GM21423 (cell line): ENCODE results near the gene APPL2.
"Not testable (repeated sequence)": the region's sequence is repeated elsewhere in the genome, so short reads cannot be mapped to it uniquely, and the experiment has no call there.

Experiments
- ATAC-seq: cut with Tn5 transposase; IDR thresholded peaks from one replicate; pipeline ENCODE4 v1.9.1; 2021; ENCODE audit warnings: mild to moderate bottlenecking, moderate library complexity; ENCODE audit not compliant: unreplicated experiment

The APPL2 gene

GRCh38 chr12:105256921-105257320 is 20.9 kb upstream of the APPL2 start:
- ATAC-seq = no peak

DNA sequence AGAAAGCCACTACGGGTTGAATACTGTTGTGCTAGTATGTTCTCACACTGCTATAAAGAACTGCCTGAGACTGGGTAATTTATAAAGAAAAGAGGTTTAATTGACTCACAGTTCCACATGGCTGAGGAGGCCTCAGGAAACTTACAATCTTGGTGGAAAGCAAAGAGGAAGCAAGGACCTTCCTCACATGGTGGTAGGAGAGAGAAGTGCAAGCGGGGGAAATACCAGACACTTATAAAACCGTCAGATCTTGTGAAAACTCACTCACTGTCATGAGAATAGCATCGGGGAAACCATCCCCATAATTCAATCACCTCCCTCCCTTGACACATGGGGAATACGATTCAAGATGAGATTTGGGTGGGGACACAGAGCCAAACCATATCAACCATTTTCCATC is 20.5 kb upstream of the APPL2 start:
- ATAC-seq = not testable (repeated sequence)

- ATAC-seq = no peak
Measured at GRCh38 chr12:105256011-105256410, 20.0 kb upstream of the APPL2 start.

GRCh38 chr12:105253866-105254513 is 18.0 kb upstream of the APPL2 start:
- no peak for ATAC-seq

GRCh38 chr12:105252901-105253300 is 16.9 kb upstream of the APPL2 start:
- ATAC-seq = no peak

DNA sequence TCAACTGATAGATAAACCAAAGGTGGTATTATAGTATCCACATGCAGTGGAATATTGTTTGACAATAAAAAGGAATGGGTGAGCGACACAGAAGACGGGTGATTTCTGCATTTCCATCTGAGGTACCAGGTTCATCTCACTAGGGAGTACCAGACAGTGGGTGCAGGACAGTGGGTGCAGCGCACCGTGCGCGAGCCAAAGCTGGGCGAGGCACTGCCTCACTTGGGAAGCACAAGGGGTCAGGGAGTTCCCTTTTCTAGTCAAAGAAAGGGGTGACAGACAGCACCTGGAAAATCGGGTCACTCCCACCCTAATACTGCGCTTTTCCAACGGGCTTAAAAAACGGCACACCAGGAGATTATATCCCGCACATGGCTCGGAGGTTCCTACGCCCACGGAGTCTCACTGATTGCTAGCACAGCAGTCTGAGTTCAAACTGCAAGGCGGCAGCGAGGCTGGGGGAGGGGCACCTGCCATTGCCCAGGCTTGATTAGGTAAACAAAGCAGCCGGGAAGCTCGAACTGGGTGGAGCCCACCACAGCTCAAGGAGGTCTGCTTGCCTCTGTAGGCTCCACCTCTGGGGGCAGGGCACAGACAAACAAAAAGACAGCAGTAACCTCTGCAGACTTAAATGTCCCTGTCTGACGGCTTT is 9.9 kb upstream of the APPL2 start:
- ATAC-seq = not testable (repeated sequence)

DNA sequence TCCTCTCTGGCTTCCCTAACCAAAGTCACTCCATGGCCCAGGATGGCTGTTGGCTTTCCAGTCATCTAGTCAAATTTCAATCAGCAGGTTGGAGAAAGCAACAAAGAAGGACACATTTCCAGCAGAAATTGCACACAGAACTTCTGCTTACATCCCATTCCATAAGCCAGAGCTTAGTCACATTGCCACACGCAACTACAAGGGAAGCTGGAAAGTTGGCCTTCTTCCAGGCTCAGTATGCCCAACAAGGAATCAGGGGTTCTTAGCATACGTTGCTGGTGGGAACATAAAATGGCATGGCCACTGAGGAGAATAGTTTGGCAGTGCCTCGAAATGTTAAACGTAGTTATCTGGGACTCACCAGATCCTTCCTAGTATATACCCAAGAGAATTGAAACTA is 9.3 kb upstream of the APPL2 start:
- no peak for ATAC-seq

- ATAC-seq = no peak
Measured at GRCh38 chr12:105240228-105240627, 4.3 kb upstream of the APPL2 start.

GRCh38 chr12:105239304-105239703 is 3.3 kb upstream of the APPL2 start:
- ATAC-seq = no peak

GRCh38 chr12:105237666-105238065 is 1.7 kb upstream of the APPL2 start:
- no peak for ATAC-seq

GRCh38 chr12:105235281-105235731 is 668 bp downstream of the APPL2 start:
- no peak for ATAC-seq

GRCh38 chr12:105234197-105234596 is 1.8 kb downstream of the APPL2 start:
- ATAC-seq = no peak

GRCh38 chr12:105233041-105233905 is 2.7 kb downstream of the APPL2 start:
- ATAC-seq = no peak

GRCh38 chr12:105231396-105231795 is 4.6 kb downstream of the APPL2 start:
- ATAC-seq = no peak

GRCh38 chr12:105229371-105229770 is 6.6 kb downstream of the APPL2 start:
- no peak for ATAC-seq

DNA sequence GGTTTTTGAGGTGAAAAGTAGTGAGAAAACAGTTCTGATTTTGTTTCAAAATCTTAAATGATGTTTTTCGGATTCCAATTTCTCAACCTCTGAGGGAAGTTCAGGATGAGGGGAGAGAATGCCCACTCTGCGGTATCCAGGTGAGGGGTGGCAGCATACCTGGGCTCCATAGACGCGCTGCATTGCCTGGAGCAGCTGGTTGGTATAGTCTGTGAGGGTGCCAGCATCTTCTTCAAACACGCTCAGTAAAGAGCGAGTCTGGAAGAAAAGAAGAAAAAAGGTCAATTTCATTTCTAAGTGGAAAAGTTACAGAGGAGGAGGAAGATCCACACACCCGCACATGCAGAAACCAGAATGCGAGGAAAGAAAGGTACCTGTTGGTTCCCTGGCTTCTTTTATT is 7.0 kb downstream of the APPL2 start:
- ATAC-seq = no peak

- no peak for ATAC-seq
Measured at GRCh38 chr12:105228494-105228893, 7.5 kb downstream of the APPL2 start.

- ATAC-seq = no peak
Measured at GRCh38 chr12:105227879-105228278, 8.1 kb downstream of the APPL2 start.

- ATAC-seq = peak; percentile 58
Measured at GRCh38 chr12:105226219-105226618, 9.8 kb downstream of the APPL2 start.

GRCh38 chr12:105225505-105226015 is 10.4 kb downstream of the APPL2 start:
- no peak for ATAC-seq

DNA sequence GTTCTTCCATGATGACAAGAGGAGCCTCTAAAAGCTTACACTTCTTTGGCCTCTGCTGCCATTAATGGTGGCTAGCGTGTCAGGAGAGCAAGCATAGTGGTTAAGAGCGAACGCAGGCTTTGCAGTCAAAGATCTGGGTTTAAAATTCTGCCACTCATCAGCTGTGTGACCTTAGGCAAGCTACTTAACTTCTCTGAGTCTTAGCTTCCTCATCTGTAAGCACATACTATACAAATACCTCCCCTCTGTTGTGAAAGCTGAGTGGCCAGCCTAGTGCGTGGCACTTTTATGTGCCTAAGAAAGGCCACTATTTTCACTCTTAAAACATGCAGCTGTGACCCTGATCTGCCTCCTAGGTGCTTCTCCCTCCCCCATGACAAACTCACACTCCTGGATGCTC is 11.6 kb downstream of the APPL2 start:
- no peak for ATAC-seq

- ATAC-seq = no peak
Measured at GRCh38 chr12:105223884-105224283, 12.1 kb downstream of the APPL2 start.
